Non-pigmented ciliary epithelial cell (primary cell): Measurements from ENCODE around the gene TUT1.
"Not testable (repeated sequence)": the region's sequence is repeated elsewhere in the genome, so short reads cannot be mapped to it uniquely, and the experiment has no call there.

Experiments used
- DNase-seq: peaks from one replicate; pipeline ENCODE4 v3.0.0-alpha.2; 2010; ENCODE audit warnings: low read depth

The TUT1 gene

GRCh38 chr11:62578541-62578940 lies 12.8 kb downstream of the TUT1 start:
- DNase-seq = no peak

- DNase-seq = no peak
Measured at GRCh38 chr11:62577046-62577714, 14.1 kb downstream of the TUT1 start.

GRCh38 chr11:62575837-62576236 lies 15.5 kb downstream of the TUT1 start:
- DNase-seq = no peak

- no peak for DNase-seq
Measured at GRCh38 chr11:62575156-62575555, 16.2 kb downstream of the TUT1 start.

- no peak for DNase-seq
Measured at GRCh38 chr11:62574363-62575071, 16.8 kb downstream of the TUT1 start.

GRCh38 chr11:62573592-62574362 lies 17.5 kb downstream of the TUT1 start, which contains the start of gene EEF1G:
Gene EEF1G, minus strand, starts transcription at chr11:62573891. Its CDS starts 49 bp downstream, at chr11:62573842.
- DNase-seq = peak; percentile 100

GRCh38 chr11:62573006-62573591 lies 18.2 kb downstream of the TUT1 start:
- DNase-seq = no peak

- no peak for DNase-seq
Measured at GRCh38 chr11:62572431-62572830, 18.9 kb downstream of the TUT1 start.

- not testable (repeated sequence) for DNase-seq
Measured at GRCh38 chr11:62571493-62571892, 19.8 kb downstream of the TUT1 start.

- DNase-seq = not testable (repeated sequence)
Measured at GRCh38 chr11:62570903-62571302, 20.4 kb downstream of the TUT1 start.

- DNase-seq = no peak
Measured at GRCh38 chr11:62569611-62570010, 21.7 kb downstream of the TUT1 start.

GRCh38 chr11:62567018-62567633 lies 24.2 kb downstream of the TUT1 start:
- DNase-seq = no peak

GRCh38 chr11:62566247-62566646 lies 25.1 kb downstream of the TUT1 start:
- no peak for DNase-seq

GRCh38 chr11:62565100-62565802 lies 26.1 kb downstream of the TUT1 start:
- no peak for DNase-seq

- DNase-seq = not testable (repeated sequence)
Measured at GRCh38 chr11:62561677-62562230, 29.6 kb downstream of the TUT1 start.

GRCh38 chr11:62560566-62561103 lies 30.7 kb downstream of the TUT1 start:
- DNase-seq = peak; percentile 95

- DNase-seq = not testable (repeated sequence)
Measured at GRCh38 chr11:62559626-62560025, 31.7 kb downstream of the TUT1 start.

- DNase-seq = no peak
Measured at GRCh38 chr11:62559204-62559603, 32.1 kb downstream of the TUT1 start.

GRCh38 chr11:62558669-62559068 lies 32.7 kb downstream of the TUT1 start:
- DNase-seq = no peak

- no peak for DNase-seq
Measured at GRCh38 chr11:62556875-62557631, 34.3 kb downstream of the TUT1 start.
